K562 (cell line): ENCODE results near the gene PANK2. TPM values are rescaled to one million over a fixed set of nuclear protein-coding genes. Genes with fewer than 3 reads are reported as not detected.

Experiments used
- ARID1B ChIP-seq: fragments of 450-650 bp; IDR thresholded peaks from 2 replicates; pipeline ENCODE4 v1.6.1; 2016; ENCODE audit warnings: antibody characterized with exemption, mild to moderate bottlenecking, inconsistent platforms
- CBFA2T2 ChIP-seq: fragments of 450-650 bp; conservative IDR thresholded peaks from 2 replicates; pipeline ENCODE4 v1.6.1; 2017; ENCODE audit warnings: mild to moderate bottlenecking
- CBFA2T3 ChIP-seq: fragments of 450-650 bp; IDR thresholded peaks from 2 replicates; pipeline ENCODE4 v1.6.1; 2017
- CEBPB ChIP-seq: fragments of 450-650 bp; IDR thresholded peaks from 2 replicates; pipeline ENCODE4 v1.6.1; 2016; ENCODE audit warnings: missing genetic modification characterization, missing compliant biosample characterization
- E4F1 ChIP-seq: fragments of 250-450 bp; sonication (Bioruptor Pico); IDR thresholded peaks from 2 replicates; pipeline ENCODE4 v1.5.0; 2021; ENCODE audit warnings: mild to moderate bottlenecking, borderline replicate concordance
- EZH2 ChIP-seq: IDR thresholded peaks from 2 replicates; pipeline ENCODE4 v1.6.1; 2012; ENCODE audit warnings: low read depth, mild to moderate bottlenecking, inconsistent platforms, low read length, borderline replicate concordance
- GTF2A2 ChIP-seq: IDR thresholded peaks from 2 replicates; pipeline ENCODE4 v1.6.1; 2016; ENCODE audit warnings: mild to moderate bottlenecking, missing genetic modification characterization, missing compliant biosample characterization
- HMGXB4 ChIP-seq: sonication (generic); formaldehyde crosslinking; IDR thresholded peaks from 2 replicates; pipeline ENCODE4 v1.8.1; 2023; ENCODE audit warnings: mild to moderate bottlenecking, missing genetic modification reagents
- KAT2B ChIP-seq: IDR thresholded peaks from one replicate; pipeline ENCODE4 v1.6.1; 2012; ENCODE audit warnings: low read depth, mild to moderate bottlenecking, control low read depth, inconsistent platforms, low read length, moderate library complexity
- KLF10 ChIP-seq: fragments of 250-450 bp; sonication (Bioruptor Pico); IDR thresholded peaks from 2 replicates; pipeline ENCODE4 v1.6.1; 2021; ENCODE audit warnings: matching md5 sums
- MAZ ChIP-seq, 2 experiments: fragments of 450-650 bp in 1 of 2; sonication (generic) in 1 of 2; formaldehyde crosslinking; IDR thresholded peaks in 1 of 2; conservative IDR thresholded peaks in 1 of 2; 2 replicates each; pipeline versions ENCODE4 v1.4.0 to v1.5.0; 2020; ENCODE audit warnings: mild to moderate bottlenecking in 1 of 2, missing genetic modification reagents in 1 of 2
- PYGO2 ChIP-seq: fragments of 450-650 bp; IDR thresholded peaks from 2 replicates; pipeline ENCODE4 v1.6.1; 2016; ENCODE audit warnings: mild to moderate bottlenecking, missing genetic modification characterization, moderate library complexity, missing compliant biosample characterization
- TCF7 ChIP-seq: sonication (generic); IDR thresholded peaks from 2 replicates; pipeline ENCODE4 v1.6.1; 2016; ENCODE audit warnings: antibody characterized with exemption, borderline replicate concordance
- ZNF398 ChIP-seq: fragments of 250-450 bp; sonication (Bioruptor Pico); IDR thresholded peaks from 2 replicates; pipeline ENCODE4 v1.8.0; 2021; ENCODE audit warnings: moderate library complexity, mild to moderate bottlenecking, inconsistent platforms
- ZNF583 ChIP-seq: fragments of 250-450 bp; sonication (Bioruptor Pico); IDR thresholded peaks from 2 replicates; pipeline ENCODE4 v1.4.0; 2020
- polyA plus RNA-seq, 8 experiments: library from polyadenylated mRNA; depleted of rRNA in 4 of 8; stranded (reverse) in 5 of 8; unstranded in 3 of 8; fragments of >200 nt; fragmentation: Nextera tagmentation in 2 of 8; fragmentation: Illumina TruSeq in 1 of 8; extraction: Ambion mirVana in 2 of 8; extraction: Trizol in 1 of 8; gene quantifications; 2 replicates each; pipeline versions ENCODE4 v1.2.1 to v1.2.3, GENCODE V29; 2011 to 2014; ENCODE audit warnings: inconsistent platforms in 1 of 8, missing spikeins in 1 of 8
- total RNA-seq, 7 experiments: library from RNA; depleted of rRNA in 6 of 7; stranded (reverse); fragments of >200 nt in 6 of 7; fragmentation: Illumina TruSeq in 2 of 7; extraction: Trizol in 2 of 7; gene quantifications; 2 replicates each; pipeline versions ENCODE4 v1.2.1 to v1.2.3, GENCODE V29; 2011 to 2021; ENCODE audit warnings: low replicate concordance in 1 of 7
- TF ChIP-seq, protein P1 (sequence below): sonication (generic); formaldehyde crosslinking; IDR thresholded peaks from 2 replicates; pipeline ENCODE4 v1.8.0; 2022; ENCODE audit warnings: mild to moderate bottlenecking, missing genetic modification reagents, borderline replicate concordance
- TF ChIP-seq, protein P2 (sequence below): fragments of 450-650 bp; IDR thresholded peaks from 2 replicates; pipeline ENCODE4 v1.6.1; 2017; ENCODE audit warnings: antibody characterized with exemption, mild to moderate bottlenecking

PANK2 gene
- total and polyA plus RNA-seq, 9 of the 15 experiments (the other 6 are each of a cell fraction or from before 2014, with no cell fraction given) = 14.9 to 43.5 (median 31.4) TPM

DNA sequence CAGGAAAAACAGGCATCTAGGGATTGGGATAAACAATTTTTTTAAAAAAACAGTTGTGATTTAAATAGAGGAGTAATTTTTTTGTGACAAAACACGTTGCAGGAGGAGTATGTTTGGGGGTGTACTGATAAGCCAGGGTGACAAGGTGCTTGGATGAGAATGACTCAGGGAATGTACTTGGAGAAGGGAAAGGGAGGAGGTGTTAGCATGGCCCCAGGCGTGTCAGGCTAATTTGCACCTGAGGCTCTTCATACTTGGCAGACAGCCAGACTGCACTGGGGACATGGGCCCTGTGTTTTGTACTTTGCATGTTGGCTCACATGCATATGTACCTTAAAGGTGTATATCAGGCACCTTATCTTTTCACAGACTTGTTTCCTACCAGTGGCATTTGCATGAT, 22.8 kb downstream of the PANK2 start (continued):
- TF ChIP-seq, protein P1, sequence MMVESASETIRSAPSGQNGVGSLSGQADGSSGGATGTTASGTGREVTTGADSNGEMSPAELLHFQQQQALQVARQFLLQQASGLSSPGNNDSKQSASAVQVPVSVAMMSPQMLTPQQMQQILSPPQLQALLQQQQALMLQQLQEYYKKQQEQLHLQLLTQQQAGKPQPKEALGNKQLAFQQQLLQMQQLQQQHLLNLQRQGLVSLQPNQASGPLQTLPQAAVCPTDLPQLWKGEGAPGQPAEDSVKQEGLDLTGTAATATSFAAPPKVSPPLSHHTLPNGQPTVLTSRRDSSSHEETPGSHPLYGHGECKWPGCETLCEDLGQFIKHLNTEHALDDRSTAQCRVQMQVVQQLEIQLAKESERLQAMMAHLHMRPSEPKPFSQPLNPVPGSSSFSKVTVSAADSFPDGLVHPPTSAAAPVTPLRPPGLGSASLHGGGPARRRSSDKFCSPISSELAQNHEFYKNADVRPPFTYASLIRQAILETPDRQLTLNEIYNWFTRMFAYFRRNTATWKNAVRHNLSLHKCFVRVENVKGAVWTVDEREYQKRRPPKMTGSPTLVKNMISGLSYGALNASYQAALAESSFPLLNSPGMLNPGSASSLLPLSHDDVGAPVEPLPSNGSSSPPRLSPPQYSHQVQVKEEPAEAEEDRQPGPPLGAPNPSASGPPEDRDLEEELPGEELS (CRISPR knock-in tag) = no peak
- TF ChIP-seq GTF2A2 (tag) (no peak), CBFA2T3 (peak; percentile 56), PYGO2 (tag) (no peak), ZNF398 (no peak), E4F1 (no peak), ZNF583 (CRISPR knock-in tag) (no peak), CEBPB (tag) (no peak), HMGXB4 (CRISPR knock-in tag) (no peak), EZH2 (no peak), TCF7 (no peak), MAZ (CRISPR knock-in tag; conservative IDR thresholded peaks at IDR 0.05 in 1 of 2, IDR thresholded peaks at IDR 0.05 in 1 of 2) (no peak), KLF10 (no peak), CBFA2T2 (peak; percentile 46), KAT2B (no peak), ARID1B (peak; percentile 55)
- TF ChIP-seq, protein P2, sequence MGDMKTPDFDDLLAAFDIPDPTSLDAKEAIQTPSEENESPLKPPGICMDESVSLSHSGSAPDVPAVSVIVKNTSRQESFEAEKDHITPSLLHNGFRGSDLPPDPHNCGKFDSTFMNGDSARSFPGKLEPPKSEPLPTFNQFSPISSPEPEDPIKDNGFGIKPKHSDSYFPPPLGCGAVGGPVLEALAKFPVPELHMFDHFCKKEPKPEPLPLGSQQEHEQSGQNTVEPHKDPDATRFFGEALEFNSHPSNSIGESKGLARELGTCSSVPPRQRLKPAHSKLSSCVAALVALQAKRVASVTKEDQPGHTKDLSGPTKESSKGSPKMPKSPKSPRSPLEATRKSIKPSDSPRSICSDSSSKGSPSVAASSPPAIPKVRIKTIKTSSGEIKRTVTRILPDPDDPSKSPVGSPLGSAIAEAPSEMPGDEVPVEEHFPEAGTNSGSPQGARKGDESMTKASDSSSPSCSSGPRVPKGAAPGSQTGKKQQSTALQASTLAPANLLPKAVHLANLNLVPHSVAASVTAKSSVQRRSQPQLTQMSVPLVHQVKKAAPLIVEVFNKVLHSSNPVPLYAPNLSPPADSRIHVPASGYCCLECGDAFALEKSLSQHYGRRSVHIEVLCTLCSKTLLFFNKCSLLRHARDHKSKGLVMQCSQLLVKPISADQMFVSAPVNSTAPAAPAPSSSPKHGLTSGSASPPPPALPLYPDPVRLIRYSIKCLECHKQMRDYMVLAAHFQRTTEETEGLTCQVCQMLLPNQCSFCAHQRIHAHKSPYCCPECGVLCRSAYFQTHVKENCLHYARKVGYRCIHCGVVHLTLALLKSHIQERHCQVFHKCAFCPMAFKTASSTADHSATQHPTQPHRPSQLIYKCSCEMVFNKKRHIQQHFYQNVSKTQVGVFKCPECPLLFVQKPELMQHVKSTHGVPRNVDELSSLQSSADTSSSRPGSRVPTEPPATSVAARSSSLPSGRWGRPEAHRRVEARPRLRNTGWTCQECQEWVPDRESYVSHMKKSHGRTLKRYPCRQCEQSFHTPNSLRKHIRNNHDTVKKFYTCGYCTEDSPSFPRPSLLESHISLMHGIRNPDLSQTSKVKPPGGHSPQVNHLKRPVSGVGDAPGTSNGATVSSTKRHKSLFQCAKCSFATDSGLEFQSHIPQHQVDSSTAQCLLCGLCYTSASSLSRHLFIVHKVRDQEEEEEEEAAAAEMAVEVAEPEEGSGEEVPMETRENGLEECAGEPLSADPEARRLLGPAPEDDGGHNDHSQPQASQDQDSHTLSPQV = peak; percentile 60; the same call in 1 of the 2 replicates
